Mesodermal cell (in vitro differentiated cells): ENCODE data around the gene HLA-DRB1.

Experiments
- H3K27ac ChIP-seq: 2 replicates; pipeline ENCODE4 v1.7.0; 2013; ENCODE audit warnings: mild to moderate bottlenecking, low read depth, low read length, moderate library complexity; ENCODE audit not compliant: severe bottlenecking
- H3K36me3 ChIP-seq: 2 replicates; pipeline ENCODE4 v1.7.1; 2013; ENCODE audit warnings: mild to moderate bottlenecking, low read length, moderate library complexity; ENCODE audit not compliant: control insufficient read depth, insufficient read depth
- H3K4me1 ChIP-seq: one replicate; pipeline ENCODE4 v1.7.1; 2013; ENCODE audit warnings: mild to moderate bottlenecking, low read length; ENCODE audit not compliant: insufficient read depth, control insufficient read depth, poor library complexity, severe bottlenecking
- H3K4me3 ChIP-seq: 2 replicates; pipeline ENCODE4 v1.7.0; 2013; ENCODE audit warnings: low read length, control low read depth, mild to moderate bottlenecking; ENCODE audit not compliant: insufficient read depth, poor library complexity, severe bottlenecking; ENCODE audit errors: extremely low read depth
- H3K9me3 ChIP-seq: 2 replicates; pipeline ENCODE4 v1.7.1; 2013; ENCODE audit warnings: mild to moderate bottlenecking, low read length, moderate library complexity; ENCODE audit not compliant: control insufficient read depth
- WGBS, 2 experiments: methylation state at CpG; one replicate each; pipeline ENCODE4 v1.1.5; 2013; ENCODE audit warnings: missing lambda C conversion rate in 2 of 2; ENCODE audit not compliant: insufficient coverage in 2 of 2; 5-methylcytosine and 5-hydroxymethylcytosine counted together

Gene HLA-DRB1

GRCh38 chr6:32623693-32624092, 34.0 kb upstream of the HLA-DRB1 start:
- Histone ChIP-seq H3K9me3 (no peaks in the 10 kb centered on the region), H3K36me3 (no peaks in the 10 kb centered on the region), H3K4me3 (no peak overlapping the region), H3K4me1 (no peaks in the 10 kb centered on the region), H3K27ac (no peak overlapping the region)

- no CpG with 5 or more reads among the region's 1 CpG for WGBS, 2 experiments
- H3K36me3 ChIP-seq: no peaks in the 10 kb centered on the region
- H3K4me1 ChIP-seq: no peaks in the 10 kb centered on the region
- H3K4me3 ChIP-seq: no peak overlapping the region
- no peak overlapping the region for H3K27ac ChIP-seq
- H3K9me3 ChIP-seq: no peaks in the 10 kb centered on the region
Observed at GRCh38 chr6:32622545-32623401, 33.1 kb upstream of the HLA-DRB1 start.

- Histone ChIP-seq H3K9me3 (no peaks in the 10 kb centered on the region), H3K36me3 (no peaks in the 10 kb centered on the region), H3K4me3 (no peak overlapping the region), H3K4me1 (no peaks in the 10 kb centered on the region), H3K27ac (no peak overlapping the region)
- WGBS, 2 experiments: 0 to 73% methylated on average over 1 to 2 of the region's 3 CpGs
Observed at GRCh38 chr6:32621372-32621771, 31.7 kb upstream of the HLA-DRB1 start.

DNA sequence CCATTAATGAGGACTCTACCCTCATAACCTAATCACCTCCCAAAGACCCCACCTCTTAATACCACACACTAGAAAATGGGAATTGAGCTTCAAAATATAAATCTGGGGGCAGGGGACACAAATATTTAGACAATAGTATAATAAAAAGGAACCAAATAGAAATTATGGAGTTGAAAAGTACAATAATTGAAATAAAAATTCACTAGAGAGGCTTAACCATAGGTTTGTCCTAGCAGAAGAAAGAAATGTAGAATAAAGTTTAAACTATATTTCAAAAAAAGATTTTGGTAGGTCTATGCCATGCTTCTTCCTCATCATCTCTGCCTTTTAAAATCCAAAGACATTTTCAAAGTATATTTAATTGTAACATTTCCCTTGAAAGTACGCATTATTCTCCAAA, 28.1 kb upstream of the HLA-DRB1 start:
- no peak overlapping the region for H3K4me3 ChIP-seq
- no peak overlapping the region for H3K27ac ChIP-seq
- H3K36me3 ChIP-seq: no peaks in the 10 kb centered on the region
- no peaks in the 10 kb centered on the region for H3K9me3 ChIP-seq
- no peaks in the 10 kb centered on the region for H3K4me1 ChIP-seq
- WGBS, 2 experiments: no CpG with 5 or more reads among the region's 1 CpG

- no peaks in the 10 kb centered on the region for H3K9me3 ChIP-seq
- no peaks in the 10 kb centered on the region for H3K4me1 ChIP-seq
- H3K27ac ChIP-seq: no peak overlapping the region
- H3K4me3 ChIP-seq: no peak overlapping the region
- no peaks in the 10 kb centered on the region for H3K36me3 ChIP-seq
- 50 to 69% methylated on average over 2 to 3 of the region's 3 CpGs for WGBS, 2 experiments
Observed at GRCh38 chr6:32615885-32616532, 26.4 kb upstream of the HLA-DRB1 start.

DNA sequence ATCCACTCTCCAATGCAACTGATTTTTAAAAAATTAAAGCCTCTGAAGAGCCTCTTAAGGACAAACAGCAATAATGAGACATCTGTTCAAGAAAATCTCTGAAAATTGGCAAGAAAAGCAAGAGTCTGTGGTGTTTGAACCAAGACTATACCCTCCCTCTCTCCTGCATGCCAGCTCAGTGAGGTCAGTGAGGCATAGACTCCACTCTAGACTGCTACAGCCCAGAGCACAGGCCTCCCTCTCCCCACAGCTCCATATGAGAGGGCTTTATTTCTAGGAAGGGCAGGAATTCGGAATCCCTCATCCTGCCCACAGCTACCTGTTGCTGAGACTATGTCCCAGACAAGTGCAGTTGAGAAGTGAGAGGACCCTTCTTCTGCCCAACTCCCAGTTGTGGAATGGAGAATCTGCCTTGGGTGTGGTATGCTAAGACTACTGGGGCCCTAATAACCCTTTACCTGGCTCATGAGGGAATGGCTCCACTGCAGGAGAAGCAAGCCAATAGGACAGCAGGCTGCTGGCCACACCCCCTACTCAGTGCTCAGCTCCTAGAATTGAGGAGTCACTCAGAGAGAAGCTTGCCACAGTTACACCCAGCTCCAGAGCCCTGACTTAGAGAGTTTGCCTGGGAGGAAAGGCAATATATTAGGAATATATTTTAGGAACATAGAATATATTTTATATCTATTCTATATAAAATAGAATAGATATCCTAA, 24.9 kb upstream of the HLA-DRB1 start:
- Histone ChIP-seq H3K4me1 (no peaks in the 10 kb centered on the region), H3K36me3 (no peaks in the 10 kb centered on the region), H3K4me3 (no peak overlapping the region), H3K27ac (no peak overlapping the region), H3K9me3 (no peaks in the 10 kb centered on the region)
- WGBS, 2 experiments: no CpG with 5 or more reads among the region's 1 CpG

- Histone ChIP-seq H3K27ac (no peak overlapping the region), H3K9me3 (no peaks in the 10 kb centered on the region), H3K4me1 (no peaks in the 10 kb centered on the region), H3K4me3 (no peak overlapping the region), H3K36me3 (no peaks in the 10 kb centered on the region)
- 67% methylated on average over 3 of the region's 6 CpGs; no CpG with 5 or more reads in 1 of the 2 experiments for WGBS, 2 experiments
Observed at GRCh38 chr6:32613475-32613874, 23.8 kb upstream of the HLA-DRB1 start.

DNA sequence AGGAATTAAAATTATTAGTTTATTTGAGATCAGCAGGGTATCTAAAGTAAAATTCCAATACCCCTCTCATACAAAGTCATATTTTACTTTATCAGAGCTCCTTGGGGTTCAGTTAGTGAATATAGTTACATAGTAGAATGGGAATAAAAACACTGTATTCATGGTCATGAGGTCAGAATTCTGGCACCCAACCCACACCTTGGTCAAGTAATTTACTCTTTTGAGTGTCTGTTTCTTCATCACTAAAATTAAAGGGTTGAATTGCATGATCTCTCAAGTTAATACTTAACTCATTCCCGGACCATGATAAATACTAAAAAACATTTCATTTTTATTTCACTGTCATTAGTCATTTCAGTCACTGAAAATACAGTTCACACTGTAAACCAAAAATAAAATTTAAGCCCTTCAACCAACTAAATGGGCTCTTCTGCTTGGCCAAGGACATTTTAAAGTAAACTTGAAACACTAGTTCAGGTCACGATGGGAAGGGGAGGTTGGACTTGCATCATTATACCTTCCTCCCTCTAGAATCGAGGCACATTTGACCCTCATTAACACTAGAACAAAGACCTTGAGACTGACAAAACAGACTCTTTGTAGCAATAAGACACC, 21.1 kb upstream of the HLA-DRB1 start:
- no peak overlapping the region for H3K4me3 ChIP-seq
- no CpG with 5 or more reads among the region's 3 CpGs for WGBS, 2 experiments
- no peak overlapping the region for H3K27ac ChIP-seq
- H3K36me3 ChIP-seq: no peaks in the 10 kb centered on the region
- no peaks in the 10 kb centered on the region for H3K4me1 ChIP-seq
- H3K9me3 ChIP-seq: no peaks in the 10 kb centered on the region

GRCh38 chr6:32609731-32610640, 20.3 kb upstream of the HLA-DRB1 start:
- WGBS, 2 experiments: 25 to 43% methylated on average over 4 to 6 of the region's 8 CpGs
- Histone ChIP-seq H3K9me3 (no peaks in the 10 kb centered on the region), H3K27ac (peak overlapping the region; percentile 49), H3K4me3 (no peak overlapping the region), H3K4me1 (no peaks in the 10 kb centered on the region), H3K36me3 (no peaks in the 10 kb centered on the region)

DNA sequence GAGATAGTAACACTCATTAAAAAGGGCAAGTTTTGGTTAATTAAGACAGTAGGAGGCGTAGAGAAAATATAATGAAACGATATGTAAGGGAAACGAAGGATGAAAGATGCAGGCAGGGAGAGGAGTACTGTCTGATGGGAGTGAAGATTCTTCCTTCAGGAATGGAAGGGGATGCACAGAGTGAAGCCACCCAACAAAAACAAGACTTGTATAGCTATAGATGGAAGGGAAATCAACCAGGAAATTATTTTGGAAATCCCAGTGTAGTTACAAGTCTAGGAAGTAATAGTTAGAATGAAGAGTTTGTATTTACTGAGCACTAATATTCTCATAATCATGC, 19.7 kb upstream of the HLA-DRB1 start:
- Histone ChIP-seq H3K9me3 (no peaks in the 10 kb centered on the region), H3K27ac (peak overlapping the region; percentile 49), H3K4me1 (no peaks in the 10 kb centered on the region), H3K36me3 (no peaks in the 10 kb centered on the region), H3K4me3 (no peak overlapping the region)
- WGBS, 2 experiments: 82% methylated on average over 3 of the region's 3 CpGs
